MG63 (cell line): Measurements from ENCODE around the gene ZNF200. TPM values are rescaled to one million over a fixed set of nuclear protein-coding genes. Genes with fewer than 3 reads are reported as not detected.
A peak's percentile ranks its signal among the peaks of the same experiment; 100 is the strongest.

ENCODE experiments used
- DNase-seq: peaks from one replicate; pipeline ENCODE4 v3.0.0-alpha.2; 2020
- H3K27me3 ChIP-seq: fragments of 250-450 bp; sonication (Bioruptor Pico); 2 replicates; pipeline ENCODE4 v1.5.1; 2020; ENCODE audit warnings: mild to moderate bottlenecking, moderate library complexity
- H3K36me3 ChIP-seq: fragments of 250-450 bp; sonication (Bioruptor Pico); 2 replicates; pipeline ENCODE4 v1.5.1; 2020; ENCODE audit warnings: mild to moderate bottlenecking, moderate library complexity
- H3K4me3 ChIP-seq: fragments of 250-450 bp; sonication (Bioruptor Pico); 2 replicates; pipeline ENCODE4 v1.5.1; 2020; ENCODE audit warnings: mild to moderate bottlenecking, moderate library complexity
- H3K9me3 ChIP-seq: fragments of 250-450 bp; sonication (Bioruptor Pico); 2 replicates; pipeline ENCODE4 v1.5.1; 2020; ENCODE audit warnings: mild to moderate bottlenecking, moderate library complexity
- total RNA-seq: library from RNA; depleted of rRNA; stranded (reverse); fragments of >200 nt; shearing (Covaris generic); gene quantifications from 2 replicates; pipeline ENCODE4 v1.2.3, GENCODE V29; 2014; ENCODE audit warnings: low replicate concordance

Gene ZNF200
- total RNA-seq, 1 experiment from 2014 or later = 5.8 TPM

- H3K9me3 ChIP-seq = no peaks in the 10 kb centered on the region; the same call in 1 of the 2 replicates
Observed at GRCh38 chr16:3262517-3262916, 27.6 kb upstream of the ZNF200 start.

DNA sequence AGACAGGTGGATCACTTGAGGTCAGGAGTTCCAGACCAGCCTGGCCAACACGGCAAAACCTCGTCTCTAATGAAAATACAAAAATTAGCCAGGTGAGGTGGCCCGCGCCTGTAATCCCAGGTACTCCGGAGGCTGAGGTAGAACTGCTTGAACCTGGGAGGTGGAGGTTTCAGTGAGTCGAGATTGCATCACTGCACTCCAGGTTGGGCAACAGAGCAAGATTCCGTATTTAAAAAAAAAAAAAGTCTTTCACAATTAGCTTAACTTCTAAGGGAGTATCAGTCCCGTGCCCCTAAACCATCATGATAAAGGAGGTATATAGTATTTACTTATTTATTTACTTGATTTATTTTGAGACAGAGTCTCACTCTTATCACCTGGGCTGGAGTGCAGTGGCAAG is 24.9 kb upstream of the ZNF200 start:
- Histone ChIP-seq H3K27me3 (no peaks in the 10 kb centered on the region), H3K4me3 (no peak overlapping the region), H3K9me3 (no peaks in the 10 kb centered on the region; the same call in 1 of the 2 replicates), H3K36me3 (no peaks in the 10 kb centered on the region)
- DNase-seq = no peak

More at GRCh38 chr16:3262517-3262916, 27.6 kb upstream of the ZNF200 start:
- DNase-seq = no peak
- H3K27me3 ChIP-seq = no peaks in the 10 kb centered on the region
- H3K36me3 ChIP-seq = no peaks in the 10 kb centered on the region
- no peak overlapping the region for H3K4me3 ChIP-seq

DNA sequence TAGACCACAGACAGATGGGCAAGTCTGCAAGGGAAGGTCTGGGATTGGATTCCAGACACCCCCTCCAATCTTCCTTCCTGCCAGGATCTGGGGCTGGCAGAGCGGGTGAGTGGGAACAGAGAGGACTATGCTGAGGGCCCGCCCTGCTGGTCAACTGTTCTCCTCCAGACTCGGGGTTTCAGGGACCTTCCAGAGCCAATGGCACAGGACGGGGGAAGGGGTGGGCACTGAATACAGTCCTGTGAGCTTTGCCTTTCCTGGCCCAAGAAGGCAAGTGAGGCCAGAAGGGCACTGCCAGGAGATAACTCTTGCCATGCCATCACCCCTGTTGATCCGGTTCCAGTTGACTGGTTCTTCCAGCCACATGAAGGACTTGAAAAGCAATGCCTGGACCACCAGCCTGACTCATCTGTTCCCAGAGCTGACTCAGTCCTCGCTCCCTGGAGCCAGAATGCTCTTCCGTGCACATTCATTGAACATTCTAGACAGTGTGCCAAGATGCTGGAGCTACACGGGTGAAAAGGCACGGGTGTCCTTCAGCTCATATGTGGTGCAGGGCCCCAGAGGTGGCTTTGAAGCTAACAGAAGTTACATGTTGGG is 22.0 kb upstream of the ZNF200 start:
- H3K4me3 ChIP-seq = no peak overlapping the region
- peak; percentile 86 for DNase-seq
- no peaks in the 10 kb centered on the region for H3K27me3 ChIP-seq

DNA sequence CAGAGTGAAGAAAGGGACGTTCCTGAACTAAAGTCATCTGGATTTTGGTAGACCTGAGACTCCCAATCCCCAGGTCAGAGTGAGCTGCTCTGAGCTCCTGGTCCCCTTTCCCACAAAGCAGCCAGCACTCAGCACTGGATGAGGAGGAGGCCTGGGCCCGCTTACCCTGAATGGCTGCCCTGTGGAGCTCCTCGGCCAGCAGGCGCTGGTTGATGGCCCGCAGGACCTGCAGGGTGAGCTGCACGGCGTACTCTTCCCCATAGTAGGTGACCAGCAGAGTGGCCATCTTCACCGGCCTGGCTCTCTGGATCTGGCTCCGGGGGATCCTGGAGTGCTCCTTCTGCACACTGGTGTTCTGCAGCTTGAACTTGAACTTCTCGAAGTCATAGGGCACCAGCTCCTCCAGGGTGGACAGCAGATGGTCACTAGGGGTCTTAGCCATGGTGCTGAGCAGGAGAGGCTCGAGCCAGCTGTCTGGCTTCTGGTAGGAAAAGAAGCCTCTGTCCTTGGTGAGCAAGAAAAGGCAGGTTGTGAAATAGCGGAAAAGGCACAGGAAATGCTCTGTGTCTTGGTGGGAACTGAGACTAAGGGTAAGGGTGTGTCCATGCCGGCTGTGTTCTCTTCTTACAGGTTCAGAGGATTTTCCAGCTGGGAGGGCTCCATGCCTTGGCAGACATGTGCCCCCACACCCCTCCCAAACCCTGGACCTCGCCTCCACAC is 21.3 kb upstream of the ZNF200 start, which contains the start of gene MEFV:
Gene MEFV, minus strand, starts transcription at position 488 of the 720 bp plus-strand sequence. Its CDS starts 46 bp downstream, at position 442.
- Histone ChIP-seq H3K36me3 (no peaks in the 10 kb centered on the region), H3K27me3 (no peaks in the 10 kb centered on the region), H3K9me3 (no peaks in the 10 kb centered on the region), H3K4me3 (no peak within 1 kb of the TSS)
- no peak for DNase-seq

More for the DNA sequence above, 22.0 kb upstream of the ZNF200 start:
- H3K9me3 ChIP-seq = no peaks in the 10 kb centered on the region
- H3K36me3 ChIP-seq = no peaks in the 10 kb centered on the region

- no peaks in the 10 kb centered on the region for H3K9me3 ChIP-seq
- H3K4me3 ChIP-seq = no peak overlapping the region
- H3K27me3 ChIP-seq = no peaks in the 10 kb centered on the region
- DNase-seq = no peak
- H3K36me3 ChIP-seq = no peaks in the 10 kb centered on the region
Observed at GRCh38 chr16:3254309-3254708, 19.4 kb upstream of the ZNF200 start.

DNA sequence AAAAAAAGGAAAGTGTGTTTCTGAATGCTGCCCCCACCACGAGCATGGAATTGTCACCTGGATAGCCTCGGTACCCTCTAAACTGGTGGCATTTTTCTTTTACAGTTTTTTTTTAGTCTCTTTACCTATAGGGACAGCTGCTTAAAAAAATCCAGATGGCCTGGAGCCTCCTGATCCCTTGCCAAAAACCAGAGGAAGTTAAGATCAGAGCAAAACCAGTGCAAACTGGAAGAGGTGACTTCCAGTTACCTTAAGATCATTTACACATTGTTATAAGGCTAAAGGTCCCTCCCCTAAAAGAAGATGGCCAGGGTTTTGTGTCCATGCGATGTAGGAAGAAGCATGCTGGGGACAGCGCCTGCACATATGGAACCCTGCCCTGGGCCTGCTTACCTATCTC is 18.0 kb upstream of the ZNF200 start:
- Histone ChIP-seq H3K9me3 (no peaks in the 10 kb centered on the region), H3K36me3 (no peaks in the 10 kb centered on the region), H3K4me3 (no peak overlapping the region), H3K27me3 (no peaks in the 10 kb centered on the region)
- DNase-seq = no peak

GRCh38 chr16:3249451-3249850 is 14.5 kb upstream of the ZNF200 start:
- Histone ChIP-seq H3K27me3 (no peaks in the 10 kb centered on the region), H3K9me3 (no peaks in the 10 kb centered on the region), H3K36me3 (no peaks in the 10 kb centered on the region), H3K4me3 (no peak overlapping the region)
- DNase-seq = no peak

DNA sequence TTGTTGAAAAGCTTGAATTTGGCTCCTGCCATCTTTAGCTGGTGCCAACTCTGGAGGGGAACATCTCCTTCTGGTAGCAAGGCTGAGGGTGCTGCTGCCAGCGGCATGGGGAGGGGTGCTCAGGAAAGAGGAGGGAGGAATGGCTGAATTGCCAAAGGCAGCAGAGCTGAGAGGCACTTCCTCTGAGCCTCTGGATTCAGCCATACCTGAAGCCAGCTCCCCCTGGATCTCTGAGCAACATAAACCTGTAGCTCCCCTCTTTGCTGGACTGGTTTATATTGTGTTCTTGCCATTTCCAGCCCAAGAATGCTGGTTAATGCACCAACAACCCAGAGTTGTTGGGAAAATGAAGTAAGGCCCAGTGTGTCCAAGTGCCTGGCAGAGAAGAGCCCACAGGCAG is 14.1 kb upstream of the ZNF200 start:
- Histone ChIP-seq H3K36me3 (no peaks in the 10 kb centered on the region), H3K4me3 (no peak overlapping the region), H3K9me3 (no peaks in the 10 kb centered on the region), H3K27me3 (no peaks in the 10 kb centered on the region)
- DNase-seq = no peak

- no peak for DNase-seq
- H3K9me3 ChIP-seq = no peaks in the 10 kb centered on the region
- H3K36me3 ChIP-seq = no peaks in the 10 kb centered on the region
- H3K27me3 ChIP-seq = no peaks in the 10 kb centered on the region
- no peak overlapping the region for H3K4me3 ChIP-seq
Observed at GRCh38 chr16:3248596-3248995, 13.6 kb upstream of the ZNF200 start.

DNA sequence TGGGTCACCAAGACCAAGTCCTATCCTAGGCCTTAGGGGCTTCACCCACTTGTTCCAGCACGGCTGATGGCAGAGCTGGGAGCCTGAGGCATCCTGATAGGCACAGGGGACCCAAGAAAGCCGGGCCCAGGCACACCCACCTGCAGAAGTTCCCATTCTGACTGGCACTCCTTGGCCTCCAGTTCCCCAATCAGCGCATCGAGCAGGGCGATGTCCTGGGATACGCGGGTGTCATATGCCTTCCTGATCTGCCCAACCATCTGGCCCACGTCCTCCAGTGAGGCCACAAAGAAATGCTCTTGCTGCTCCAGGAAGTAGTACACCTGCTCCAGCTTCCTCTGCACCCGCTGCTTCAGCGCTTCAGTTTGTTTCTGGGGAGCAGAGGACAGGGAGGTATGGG is 11.9 kb upstream of the ZNF200 start:
- no peak overlapping the region for H3K4me3 ChIP-seq
- no peak for DNase-seq
- no peaks in the 10 kb centered on the region for H3K9me3 ChIP-seq
- H3K36me3 ChIP-seq = no peaks in the 10 kb centered on the region
- no peaks in the 10 kb centered on the region for H3K27me3 ChIP-seq

DNA sequence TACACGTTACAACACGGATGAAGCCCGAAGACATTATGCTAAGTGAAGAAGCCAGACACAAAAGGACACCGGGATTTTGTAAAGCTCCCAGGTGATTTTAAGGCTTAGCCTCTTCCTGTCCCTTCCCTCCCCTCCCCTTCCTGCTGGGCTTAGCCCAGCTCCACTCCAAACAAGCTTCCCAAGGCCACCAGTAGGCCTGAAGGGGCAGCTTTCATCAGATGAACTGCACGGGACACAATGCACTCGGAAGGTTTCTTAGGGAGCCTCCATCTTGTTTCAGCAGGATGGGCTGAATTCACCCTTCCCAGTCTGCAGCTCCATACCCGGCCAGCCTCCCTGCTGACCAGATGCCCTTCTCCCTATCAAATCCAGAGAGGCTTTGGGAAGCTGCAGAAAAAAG is 11.0 kb upstream of the ZNF200 start:
- no peak for DNase-seq
- Histone ChIP-seq H3K4me3 (no peak overlapping the region), H3K27me3 (no peaks in the 10 kb centered on the region; the same call in 1 of the 2 replicates), H3K9me3 (no peaks in the 10 kb centered on the region), H3K36me3 (no peaks in the 10 kb centered on the region)

DNA sequence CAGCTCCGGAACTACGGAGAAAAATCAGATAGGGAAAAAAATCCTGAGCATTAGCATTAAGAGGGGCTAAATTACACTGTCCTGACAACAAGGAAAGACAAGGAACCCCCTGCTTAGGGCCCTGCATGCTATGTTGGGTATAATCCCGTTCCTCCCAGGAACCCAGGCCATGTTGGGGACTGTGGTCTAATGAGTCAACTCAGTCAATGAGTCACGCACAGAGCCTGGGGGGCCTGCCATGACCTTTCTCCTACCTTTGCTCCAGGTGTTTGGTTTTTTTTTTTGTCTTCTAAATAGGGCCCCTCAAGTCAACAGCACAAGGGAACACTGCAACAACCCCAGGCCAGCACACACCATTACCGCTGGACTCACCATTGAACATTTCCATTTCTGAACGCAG is 8.9 kb upstream of the ZNF200 start:
- H3K4me3 ChIP-seq = no peak overlapping the region
- no peaks in the 10 kb centered on the region; the same call in 1 of the 2 replicates for H3K27me3 ChIP-seq
- H3K36me3 ChIP-seq = no peaks in the 10 kb centered on the region
- DNase-seq = no peak
- no peaks in the 10 kb centered on the region for H3K9me3 ChIP-seq

DNA sequence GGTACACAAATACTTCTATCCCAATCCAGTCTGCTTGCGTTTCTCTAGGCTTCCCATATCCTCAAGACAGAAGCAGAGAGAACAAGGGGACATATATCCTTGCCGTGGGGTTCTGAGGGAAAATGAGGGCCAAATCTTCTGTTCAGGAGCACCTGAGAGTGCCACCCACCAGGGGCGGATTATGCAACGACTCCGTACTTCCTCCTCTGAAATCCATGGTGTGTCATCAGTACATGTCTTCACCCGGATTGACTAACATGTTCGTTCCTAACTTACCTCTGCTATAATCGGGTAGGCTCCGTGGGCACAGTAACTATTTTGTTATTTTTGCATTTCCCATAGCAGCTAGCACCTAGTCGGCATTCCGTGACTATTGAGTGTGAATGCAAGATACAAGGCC is 7.8 kb upstream of the ZNF200 start:
- no peaks in the 10 kb centered on the region; the same call in 1 of the 2 replicates for H3K9me3 ChIP-seq
- no peak for DNase-seq
- H3K27me3 ChIP-seq = no peaks in the 10 kb centered on the region; the same call in 1 of the 2 replicates
- no peaks in the 10 kb centered on the region for H3K36me3 ChIP-seq
- H3K4me3 ChIP-seq = no peak overlapping the region

DNA sequence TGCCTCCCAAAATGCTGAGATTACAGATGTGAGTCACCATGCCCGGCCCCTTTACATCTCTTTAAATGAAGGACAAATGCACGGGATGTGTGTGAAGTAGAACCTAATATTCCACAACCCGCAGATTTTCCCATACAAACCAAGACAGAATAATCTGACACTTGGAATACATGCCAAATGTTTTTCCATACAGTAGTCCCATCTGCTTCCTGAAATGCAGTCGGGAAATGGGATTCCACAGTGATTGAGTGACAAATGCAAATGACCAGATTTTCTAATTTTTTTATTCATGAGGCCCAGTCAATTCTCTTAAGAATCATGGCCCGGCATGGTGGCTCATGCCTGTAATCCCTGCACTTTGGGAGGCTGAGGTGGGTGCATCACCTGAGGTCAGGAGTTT is 6.8 kb upstream of the ZNF200 start:
- no peak for DNase-seq

GRCh38 chr16:3235856-3236669 is 1.1 kb upstream of the ZNF200 start:
- Histone ChIP-seq H3K36me3 (peaks cover 27% of the 10 kb centered on the region), H3K4me3 (no peak overlapping the region), H3K27me3 (no peaks in the 10 kb centered on the region; the same call in 1 of the 2 replicates), H3K9me3 (peaks cover 18% of the 10 kb centered on the region)
- no peak for DNase-seq

More for the DNA sequence above, 6.8 kb upstream of the ZNF200 start:
- Histone ChIP-seq H3K4me3 (no peak overlapping the region), H3K27me3 (no peaks in the 10 kb centered on the region; the same call in 1 of the 2 replicates), H3K9me3 (no peaks in the 10 kb centered on the region; the same call in 1 of the 2 replicates), H3K36me3 (no peaks in the 10 kb centered on the region)

- H3K4me3 ChIP-seq = peak overlapping the region; percentile 89
- H3K9me3 ChIP-seq = peaks cover 31% of the 10 kb centered on the region
- DNase-seq = no peak
- H3K36me3 ChIP-seq = peaks cover 42% of the 10 kb centered on the region
- H3K27me3 ChIP-seq = no peaks in the 10 kb centered on the region; the same call in 1 of the 2 replicates
Observed at GRCh38 chr16:3234543-3234856, 458 bp downstream of the ZNF200 start.

- Histone ChIP-seq H3K4me3 (no peak overlapping the region), H3K36me3 (peaks cover 59% of the 10 kb centered on the region), H3K9me3 (peaks cover 55% of the 10 kb centered on the region), H3K27me3 (no peaks in the 10 kb centered on the region)
- no peak for DNase-seq
Observed at GRCh38 chr16:3223913-3224515, 10.9 kb downstream of the ZNF200 start.
